Stimulated activated CD4-positive, alpha-beta T cell treated with anti-CD3 and anti-CD28 coated beads, TNF-alpha, amount 100 ng/mL, for 48 hours (primary cell): Measurements from ENCODE around the gene IFI30.

Experiments used
- DNase-seq, 3 donors: peaks; one replicate each; pipeline ENCODE4 v3.0.0-alpha.2; 2020; ENCODE audit warnings: low read depth in 3 of 3

IFI30 gene

DNA sequence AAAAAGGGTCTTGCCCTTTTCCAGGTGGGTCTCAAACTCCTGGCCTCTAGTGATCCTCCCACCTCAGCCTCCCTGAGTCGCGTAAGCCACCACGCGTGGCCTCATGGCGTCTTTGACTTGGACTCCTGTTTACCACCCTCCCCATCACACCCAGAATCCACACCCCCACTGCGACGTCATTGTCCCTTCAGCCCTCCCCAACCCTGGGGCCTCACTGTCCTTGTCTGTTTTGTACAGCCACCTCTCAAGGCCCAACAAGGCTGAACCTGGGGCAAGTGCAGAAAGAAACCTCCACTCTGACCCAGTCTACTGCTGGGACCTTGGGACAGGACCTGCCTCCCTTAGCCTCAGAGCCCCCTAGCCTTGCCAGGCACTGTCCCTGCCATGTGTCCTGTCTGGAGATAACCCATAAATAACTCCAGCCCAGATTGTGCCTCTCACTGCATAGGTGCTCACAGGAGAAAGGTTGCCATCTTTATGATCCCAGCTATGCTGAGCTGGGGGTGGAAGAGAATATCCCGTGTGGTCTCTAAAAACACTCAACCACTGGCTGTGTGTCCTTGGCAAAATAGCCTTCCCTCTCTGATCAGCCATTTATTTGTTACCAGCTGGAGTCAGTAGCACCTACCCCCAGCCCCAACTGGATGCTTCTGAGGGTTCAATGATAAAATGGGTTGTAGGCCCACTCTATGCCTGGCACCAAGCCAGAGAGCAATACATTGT, 1.8 kb upstream of the IFI30 start:
- no peak for DNase-seq

- DNase-seq: no peak
These were observed 1.1 kb upstream of the IFI30 start for GRCh38 chr19:18172331-18173053.

- DNase-seq: no peak
These were observed 500 bp upstream of the IFI30 start for GRCh38 chr19:18173054-18173571.

- DNase-seq: no peak
These were observed 1.4 kb downstream of the IFI30 start for GRCh38 chr19:18174983-18175382.

GRCh38 chr19:18176367-18177310, 3.0 kb downstream of the IFI30 start:
- DNase-seq: no peak

DNA sequence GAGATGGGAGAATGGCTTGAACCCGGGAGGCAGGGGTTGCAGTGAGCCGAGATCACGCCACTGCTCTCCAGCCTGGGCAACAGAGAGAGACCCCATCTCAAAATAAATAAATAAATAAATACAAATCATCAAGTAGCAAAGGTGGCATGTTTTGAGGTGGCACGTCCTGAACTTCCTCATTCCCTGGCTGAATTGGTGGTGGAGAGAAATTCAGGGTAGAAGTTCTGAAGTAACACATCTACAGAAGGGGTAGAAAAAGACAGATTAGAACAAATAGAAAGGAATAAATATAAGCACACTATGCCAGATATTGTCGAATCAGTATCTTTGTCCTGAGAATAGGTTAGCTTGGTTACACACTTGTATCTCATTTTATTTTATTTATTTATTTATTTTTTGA, 6.3 kb downstream of the IFI30 start:
- no peak for DNase-seq

- DNase-seq: no peak
These were observed 9.9 kb downstream of the IFI30 start for GRCh38 chr19:18183529-18183928.

- no peak for DNase-seq
These were observed 11.9 kb downstream of the IFI30 start for GRCh38 chr19:18185538-18185937.

GRCh38 chr19:18190278-18190677, 16.7 kb downstream of the IFI30 start:
- DNase-seq: no peak

- DNase-seq: no peak
These were observed 18.0 kb downstream of the IFI30 start for GRCh38 chr19:18191640-18192062.

- DNase-seq: peak; percentile 96 to 98 (median 97)
These were observed 19.2 kb downstream of the IFI30 start, which contains the start of gene MPV17L2 for GRCh38 chr19:18192673-18193387. TSS of gene MPV17L2 (plus strand) at chr19:18193218. CDS start at chr19:18193282, 64 bp downstream.

DNA sequence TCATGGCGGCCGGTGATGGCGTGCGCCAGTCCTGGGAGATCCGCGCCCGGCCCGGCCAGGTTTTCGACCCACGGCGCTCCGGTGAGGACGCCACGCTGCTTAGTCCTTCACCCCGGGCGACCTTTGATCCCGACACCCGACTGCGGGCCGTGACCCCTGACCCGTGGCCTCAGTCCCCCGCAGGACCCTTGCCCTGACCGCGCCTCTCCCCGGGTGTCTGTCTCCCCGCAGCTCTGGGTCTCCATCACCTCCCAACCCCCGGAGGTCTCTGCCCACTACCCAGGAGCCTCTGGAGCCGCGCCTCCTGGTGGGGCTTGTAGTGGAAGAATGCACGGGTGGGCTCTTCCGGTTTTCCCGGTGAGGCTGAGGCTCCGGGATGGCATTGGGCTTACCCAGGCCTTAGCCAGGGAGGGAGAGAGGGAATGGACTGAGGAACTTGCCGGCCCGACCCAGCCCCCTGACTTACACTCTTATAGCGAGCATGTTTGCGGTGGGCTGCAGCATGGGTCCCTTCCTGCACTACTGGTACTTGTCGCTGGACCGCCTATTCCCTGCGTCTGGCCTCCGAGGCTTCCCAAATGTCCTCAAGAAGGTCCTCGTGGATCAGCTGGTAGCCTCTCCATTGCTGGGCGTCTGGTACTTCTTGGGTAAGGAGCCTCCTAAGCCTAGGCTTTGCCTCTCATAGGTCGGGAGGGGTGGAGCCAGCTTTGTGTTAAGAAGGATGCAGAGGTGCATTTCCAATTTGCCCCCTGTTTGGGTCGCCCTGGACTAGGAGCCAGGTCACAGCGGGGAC, 20.0 kb downstream of the IFI30 start:
- DNase-seq: no peak

GRCh38 chr19:18194181-18194530, 20.5 kb downstream of the IFI30 start:
- DNase-seq: no peak

GRCh38 chr19:18194554-18195238, 21.1 kb downstream of the IFI30 start:
- no peak for DNase-seq

DNA sequence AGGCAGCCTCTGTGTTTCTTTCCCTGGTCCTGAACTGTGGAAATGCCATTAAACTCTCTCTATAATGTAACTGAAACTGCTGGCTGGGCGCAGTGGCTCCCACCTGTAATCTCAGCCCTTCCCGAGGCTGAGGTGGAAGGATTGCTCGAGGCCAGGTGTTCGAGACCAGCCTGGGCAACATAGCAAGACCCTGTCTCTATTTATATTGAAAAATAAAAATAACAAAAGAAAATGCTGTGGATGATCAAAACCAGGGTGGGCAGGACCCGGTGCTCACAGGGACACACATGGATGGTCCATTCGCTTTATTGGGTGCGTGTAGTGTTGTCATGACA, 22.9 kb downstream of the IFI30 start:
- DNase-seq: no peak

- DNase-seq: no peak
These were observed 23.7 kb downstream of the IFI30 start for GRCh38 chr19:18197306-18197705.

- no peak for DNase-seq
These were observed 24.3 kb downstream of the IFI30 start for GRCh38 chr19:18197941-18198340.

DNA sequence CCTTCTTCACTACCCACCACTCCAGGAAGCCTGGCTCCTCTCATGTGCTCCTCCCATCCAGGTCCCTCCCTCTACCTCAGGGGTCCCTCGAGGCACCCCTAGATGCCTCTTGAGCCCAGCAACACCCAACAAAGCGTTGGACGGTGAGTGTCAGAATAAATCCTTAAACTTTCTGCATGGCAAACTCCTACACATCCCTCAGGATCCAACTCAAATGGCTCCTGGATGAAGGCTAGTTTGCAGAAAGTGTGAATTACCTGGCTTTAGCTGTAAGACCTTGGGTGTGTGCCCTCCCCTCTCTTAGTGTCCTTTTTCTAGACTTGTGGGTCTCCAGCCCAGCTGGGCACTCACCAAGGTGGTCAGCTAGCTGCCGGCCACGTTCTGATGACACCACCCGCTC, 24.8 kb downstream of the IFI30 start:
- no peak for DNase-seq

DNA sequence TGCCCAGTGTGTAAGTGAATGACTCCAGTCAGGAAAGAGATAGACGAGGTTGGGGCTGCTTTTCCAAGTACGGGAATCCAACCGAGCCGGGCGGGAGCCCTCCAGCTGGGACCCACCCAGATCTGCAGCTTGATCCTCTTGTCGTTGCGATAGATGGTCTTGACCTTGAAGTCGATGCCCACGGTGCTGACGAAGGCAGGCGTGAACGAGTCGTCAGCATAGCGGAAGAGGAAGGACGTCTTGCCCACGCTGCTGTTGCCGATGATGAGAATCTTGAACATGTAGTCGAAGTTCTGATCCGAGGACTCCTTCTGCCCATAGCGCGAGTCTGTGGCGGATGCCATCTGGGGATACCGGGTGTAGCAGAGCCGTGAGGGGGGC, 28.8 kb downstream of the IFI30 start:
- no peak for DNase-seq

GRCh38 chr19:18202778-18203407, 29.3 kb downstream of the IFI30 start:
- no peak for DNase-seq
